HCT116 (cell line): ENCODE data around the gene CRYAB.

Experiments used
- CEBPB ChIP-seq: IDR thresholded peaks from 2 replicates; pipeline ENCODE4 v1.6.1; 2012; ENCODE audit warnings: low read depth
- CTCF ChIP-seq, 3 experiments: fragments of 200-600 bp in 1 of 3; sonication (generic) in 1 of 3; IDR thresholded peaks in 2 of 3; conservative IDR thresholded peaks in 1 of 3; 2 replicates each; pipeline ENCODE4 v1.5.1; 2012 to 2017; ENCODE audit warnings: low read depth in 2 of 3, low read length in 2 of 3, antibody characterized with exemption in 1 of 3, borderline replicate concordance in 1 of 3, control low read depth in 1 of 3, mild to moderate bottlenecking in 1 of 3, mixed read lengths in 1 of 3, mixed run types in 1 of 3, moderate library complexity in 1 of 3; ENCODE audit not compliant: insufficient read depth in 1 of 3
- EGR1 ChIP-seq: IDR thresholded peaks from 2 replicates; pipeline ENCODE4 v1.6.1; 2012; ENCODE audit warnings: low read depth
- ELF1 ChIP-seq: IDR thresholded peaks from 2 replicates; pipeline ENCODE4 v1.6.1; 2012; ENCODE audit warnings: low read depth, borderline replicate concordance
- EZH2 ChIP-seq: fragments of 200-600 bp; sonication (generic); IDR thresholded peaks from 2 replicates; pipeline ENCODE4 v1.6.1; 2017; ENCODE audit warnings: antibody characterized with exemption, mixed run types
- MAX ChIP-seq: IDR thresholded peaks from 2 replicates; pipeline ENCODE4 v1.6.1; 2012
- POLR2A ChIP-seq: IDR thresholded peaks from 2 replicates; pipeline ENCODE4 v1.7.0; 2011; ENCODE audit warnings: borderline replicate concordance; ENCODE audit not compliant: insufficient read depth, insufficient read length; ENCODE audit errors: extremely low read depth
- REST ChIP-seq: IDR thresholded peaks from 2 replicates; pipeline ENCODE4 v1.6.1; 2012; ENCODE audit warnings: low read depth
- SP1 ChIP-seq: IDR thresholded peaks from 2 replicates; pipeline ENCODE4 v1.6.1; 2012; ENCODE audit warnings: low read depth

GRCh38 chr11:111917312-111917711 is 5.7 kb upstream of the CRYAB start:
- TF ChIP-seq CTCF (IDR thresholded peaks at IDR 0.05 in 2 of 3, conservative IDR thresholded peaks at IDR 0.05 in 1 of 3; ENCODE audit: borderline replicate concordance in 1 of 3, insufficient read depth in 1 of 3, low read depth in 2 of 3, low read length in 2 of 3) (no peak), MAX (no peak), EGR1 (no peak), REST (no peak), CEBPB (no peak), EZH2 (no peak), POLR2A (no peak), ELF1 (no peak), SP1 (no peak)
